ENCODE results near the gene SDK1. TPM values are rescaled to one million over a fixed set of nuclear protein-coding genes. Genes with fewer than 3 reads are reported as not detected.

Gene SDK1
- total RNA-seq, 2 donors from 2014 or later: 19.8 to 32.4 TPM

DNA sequence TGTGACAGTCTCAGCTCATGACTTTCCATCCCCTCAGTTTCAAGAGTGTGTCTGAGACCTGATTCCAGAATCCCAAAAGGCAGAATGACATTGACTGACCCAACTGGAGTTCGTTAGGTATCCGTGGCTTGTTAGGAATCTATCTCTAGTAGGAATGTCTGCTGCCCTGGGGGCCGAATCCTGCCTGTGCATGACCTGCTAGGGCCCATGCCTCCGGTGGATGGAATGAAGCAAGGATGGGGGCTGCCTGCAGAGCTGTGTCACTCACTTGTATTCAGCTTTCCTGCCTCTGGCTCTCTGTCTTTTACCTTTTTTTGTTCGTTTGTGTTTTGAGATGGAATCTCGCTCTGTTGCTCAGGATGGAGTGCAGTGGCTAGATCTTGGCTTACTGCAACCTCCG, 129.5 kb downstream of the SDK1 start:
- Histone ChIP-seq H3K4me3 (no peak overlapping the region), H3K9me3 (no peaks in the 10 kb centered on the region), H3K27ac (no peak overlapping the region), H3K36me3 (replicated peaks in 1 of 2; ENCODE audit: insufficient read depth in 1 of 2, low read depth in 2 of 2) (no peaks in the 10 kb centered on the region), H3K4me1 (no peaks in the 10 kb centered on the region), H3K27me3 (no peaks in the 10 kb centered on the region)
- WGBS, 2 donors: 84 to 85% methylated on average over 7 of the region's 7 CpGs
- intact Hi-C loops (cut with DNase I): no loop called here
- DNase-seq: no peak
- ATAC-seq: no peak
- TF ChIP-seq POLR2A (IDR thresholded peaks at IDR 0.05): no peak
- TF ChIP-seq, protein P1, sequence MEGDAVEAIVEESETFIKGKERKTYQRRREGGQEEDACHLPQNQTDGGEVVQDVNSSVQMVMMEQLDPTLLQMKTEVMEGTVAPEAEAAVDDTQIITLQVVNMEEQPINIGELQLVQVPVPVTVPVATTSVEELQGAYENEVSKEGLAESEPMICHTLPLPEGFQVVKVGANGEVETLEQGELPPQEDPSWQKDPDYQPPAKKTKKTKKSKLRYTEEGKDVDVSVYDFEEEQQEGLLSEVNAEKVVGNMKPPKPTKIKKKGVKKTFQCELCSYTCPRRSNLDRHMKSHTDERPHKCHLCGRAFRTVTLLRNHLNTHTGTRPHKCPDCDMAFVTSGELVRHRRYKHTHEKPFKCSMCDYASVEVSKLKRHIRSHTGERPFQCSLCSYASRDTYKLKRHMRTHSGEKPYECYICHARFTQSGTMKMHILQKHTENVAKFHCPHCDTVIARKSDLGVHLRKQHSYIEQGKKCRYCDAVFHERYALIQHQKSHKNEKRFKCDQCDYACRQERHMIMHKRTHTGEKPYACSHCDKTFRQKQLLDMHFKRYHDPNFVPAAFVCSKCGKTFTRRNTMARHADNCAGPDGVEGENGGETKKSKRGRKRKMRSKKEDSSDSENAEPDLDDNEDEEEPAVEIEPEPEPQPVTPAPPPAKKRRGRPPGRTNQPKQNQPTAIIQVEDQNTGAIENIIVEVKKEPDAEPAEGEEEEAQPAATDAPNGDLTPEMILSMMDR (IDR thresholded peaks at IDR 0.05): no peak

DNA sequence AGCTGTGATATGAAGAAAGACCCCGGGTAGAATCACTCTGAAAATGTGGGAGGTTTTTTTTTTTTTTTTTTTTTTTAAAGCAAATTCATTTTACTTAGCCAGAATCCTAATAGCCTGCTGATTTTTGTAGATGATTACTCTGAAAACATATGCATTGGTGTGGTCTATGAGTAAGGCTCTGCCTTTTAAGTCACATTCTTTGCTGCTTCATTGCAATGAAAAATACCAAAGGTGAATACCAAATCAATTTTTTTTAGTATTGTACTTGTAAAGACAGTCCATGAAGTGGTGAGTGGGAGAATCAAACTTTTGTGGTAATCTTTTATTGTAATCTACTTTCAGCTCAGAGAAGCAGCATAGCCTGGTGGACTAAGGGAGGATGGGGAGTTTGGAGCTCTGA, 130.3 kb downstream of the SDK1 start:
- no peak for ATAC-seq

DNA sequence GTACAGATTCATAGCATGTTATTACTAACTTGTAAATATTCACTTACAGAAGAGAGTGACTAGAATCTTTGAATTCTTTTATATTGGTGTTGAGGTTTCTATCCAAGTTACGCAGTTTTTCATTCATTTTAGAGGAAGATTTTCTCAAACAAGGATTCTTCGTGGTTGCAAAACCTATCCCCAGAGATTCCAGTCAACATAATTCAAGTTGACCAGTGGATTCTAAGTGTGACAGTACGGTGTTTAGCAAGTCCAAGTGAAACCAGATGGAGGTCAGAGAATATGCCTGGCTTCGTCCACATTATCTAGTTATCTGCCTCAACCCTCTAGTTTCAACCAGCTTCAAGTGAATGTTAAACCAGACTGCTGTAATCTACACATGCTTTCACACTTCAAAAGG, 131.9 kb downstream of the SDK1 start:
- peak in 1 of 4 donors; percentile 9 for DNase-seq
- 82 to 88% methylated on average over 4 of the region's 4 CpGs for WGBS, 2 donors
- no peak overlapping the region for H3K27ac ChIP-seq
- no peak for TF ChIP-seq POLR2A (IDR thresholded peaks at IDR 0.05)
- TF ChIP-seq, protein P1 (IDR thresholded peaks at IDR 0.05): no peak
- intact Hi-C loops (cut with DNase I): no loop called here
- H3K9me3 ChIP-seq: no peaks in the 10 kb centered on the region
- no peak for ATAC-seq
- no peak overlapping the region for H3K4me3 ChIP-seq
- no peaks in the 10 kb centered on the region for H3K36me3 ChIP-seq (replicated peaks in 1 of 2; ENCODE audit: insufficient read depth in 1 of 2, low read depth in 2 of 2)
- no peaks in the 10 kb centered on the region for H3K27me3 ChIP-seq
- H3K4me1 ChIP-seq: no peaks in the 10 kb centered on the region

More for the DNA sequence above, 130.3 kb downstream of the SDK1 start:
- no peak for DNase-seq
- Histone ChIP-seq H3K4me1 (no peaks in the 10 kb centered on the region), H3K27ac (no peak overlapping the region), H3K9me3 (no peaks in the 10 kb centered on the region), H3K27me3 (no peaks in the 10 kb centered on the region), H3K36me3 (replicated peaks in 1 of 2; ENCODE audit: insufficient read depth in 1 of 2, low read depth in 2 of 2) (no peaks in the 10 kb centered on the region), H3K4me3 (no peak overlapping the region)
- 71 to 89% methylated on average over 1 of the region's 1 CpG for WGBS, 2 donors
- intact Hi-C loops (cut with DNase I): no loop called here
- no peak for TF ChIP-seq POLR2A (IDR thresholded peaks at IDR 0.05)
- TF ChIP-seq, protein P1 (IDR thresholded peaks at IDR 0.05): no peak

DNA sequence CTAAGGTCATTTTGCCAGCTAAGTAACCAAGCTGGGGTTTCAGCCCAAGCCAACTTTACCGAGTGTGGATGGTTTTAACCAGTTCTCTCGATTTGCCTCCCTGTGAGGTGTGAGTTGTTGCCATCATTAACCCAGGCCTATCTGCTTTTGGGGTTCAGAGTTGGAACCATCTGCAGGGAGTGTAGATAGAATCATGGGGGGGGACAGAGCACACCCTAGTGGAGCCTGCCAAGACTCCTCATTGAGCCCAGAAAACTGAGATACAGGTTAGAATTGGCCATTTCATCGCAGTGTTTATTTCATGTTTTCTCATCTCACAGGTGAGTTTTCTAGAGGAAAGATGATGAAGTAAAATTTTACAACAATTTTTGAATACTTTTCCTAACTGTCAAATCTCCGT, 133.6 kb downstream of the SDK1 start:
- no peaks in the 10 kb centered on the region for H3K36me3 ChIP-seq (replicated peaks in 1 of 2; ENCODE audit: insufficient read depth in 1 of 2, low read depth in 2 of 2)
- no peak for TF ChIP-seq POLR2A (IDR thresholded peaks at IDR 0.05)
- TF ChIP-seq, protein P1 (IDR thresholded peaks at IDR 0.05): no peak
- H3K4me1 ChIP-seq: peaks cover 6% of the 10 kb centered on the region
- no peaks in the 10 kb centered on the region for H3K9me3 ChIP-seq
- DNase-seq (no peak), ATAC-seq (no peak)
- no peak overlapping the region for H3K4me3 ChIP-seq
- H3K27me3 ChIP-seq: no peaks in the 10 kb centered on the region
- WGBS, 2 donors: 82 to 98% methylated on average over 4 of the region's 4 CpGs
- intact Hi-C loops (cut with DNase I): no loop called here
- no peak overlapping the region for H3K27ac ChIP-seq

DNA sequence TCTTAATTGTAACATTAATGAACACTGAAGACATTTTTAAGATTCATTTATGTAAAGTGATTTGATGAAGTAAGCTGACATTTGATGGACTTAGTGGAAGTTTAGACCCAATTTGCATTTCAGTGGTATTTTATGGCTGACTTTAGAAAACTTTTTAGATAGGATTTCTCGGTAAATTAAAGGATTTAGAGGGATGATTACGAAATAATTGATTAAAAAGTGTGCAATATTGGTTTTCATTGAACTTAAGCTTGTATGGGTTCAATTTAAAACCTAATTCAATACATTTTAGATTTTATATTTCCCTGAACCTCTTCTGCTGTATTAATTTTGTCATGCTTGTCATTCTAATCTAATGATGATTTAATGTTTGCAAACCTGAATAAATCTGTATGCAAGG, 135.1 kb downstream of the SDK1 start:
- H3K27ac ChIP-seq: no peak overlapping the region
- H3K4me1 ChIP-seq: peaks cover 6% of the 10 kb centered on the region
- H3K4me3 ChIP-seq: no peak overlapping the region
- ATAC-seq (no peak), DNase-seq (no peak)
- intact Hi-C loops (cut with DNase I): no loop called here
- WGBS, 2 donors: 90 to 92% methylated on average over 2 of the region's 2 CpGs
- no peaks in the 10 kb centered on the region for H3K36me3 ChIP-seq (replicated peaks in 1 of 2; ENCODE audit: insufficient read depth in 1 of 2, low read depth in 2 of 2)
- H3K27me3 ChIP-seq: no peaks in the 10 kb centered on the region
- TF ChIP-seq, protein P1 (IDR thresholded peaks at IDR 0.05): no peak
- TF ChIP-seq POLR2A (IDR thresholded peaks at IDR 0.05): no peak
- H3K9me3 ChIP-seq: no peaks in the 10 kb centered on the region

Data from body of pancreas (tissue), 4 donors.